Right lobe of liver (tissue), 6 donors: ENCODE measurements around the gene DCP2. TPM values are rescaled to one million over a fixed set of nuclear protein-coding genes. Genes with fewer than 3 reads are reported as not detected.

Experiments used
- ATAC-seq, 4 donors: fragments of 200-7000 bp; cut with Tn5 transposase; one replicate each; pipeline ENCODE4 v1.9.1; 2020; ENCODE audit warnings: mild to moderate bottlenecking in 4 of 4, moderate library complexity in 4 of 4
- DNase-seq, 3 donors: peaks; one replicate each; pipeline ENCODE4 v3.0.0-alpha.2; 2020
- H3K27ac ChIP-seq, 3 donors: fragments of 200-600 bp; one replicate each; pipeline ENCODE4 v1.8.0; 2022
- H3K27me3 ChIP-seq, 2 donors: fragments of 200-600 bp; one replicate each; pipeline ENCODE4 v1.8.0; 2022
- H3K36me3 ChIP-seq, 4 donors: fragments of 200-600 bp; sonication (generic) in 1 of 4; one replicate each; pipeline versions ENCODE4 v1.5.1 to v1.8.0; 2017 to 2022; ENCODE audit warnings: control low read depth in 1 of 4
- H3K4me1 ChIP-seq, 4 donors: fragments of 200-600 bp; sonication (generic) in 1 of 4; one replicate each; pipeline versions ENCODE4 v1.5.1 to v1.8.0; 2017 to 2022; ENCODE audit warnings: control low read depth in 1 of 4
- H3K4me3 ChIP-seq, 3 donors: fragments of 200-600 bp; one replicate each; pipeline ENCODE4 v1.8.0; 2022
- H3K9me3 ChIP-seq, 4 donors: fragments of 200-600 bp; sonication (generic) in 1 of 4; one replicate each; pipeline versions ENCODE4 v1.5.1 to v1.8.0; 2017 to 2022; ENCODE audit warnings: control low read depth in 1 of 4
- CTCF ChIP-seq, 4 donors: fragments of 200-600 bp in 3 of 4; fragments of 450-650 bp in 1 of 4; IDR thresholded peaks; one replicate each; pipeline versions ENCODE4 v1.5.1 to v1.8.0; 2016 to 2022; ENCODE audit warnings: antibody characterized with exemption in 4 of 4, mild to moderate bottlenecking in 2 of 4
- POLR2A ChIP-seq: fragments of 450-650 bp; IDR thresholded peaks from one replicate; pipeline ENCODE4 v1.6.1; 2017; ENCODE audit warnings: antibody characterized with exemption, mild to moderate bottlenecking
- WGBS: methylation state at CpG from one replicate; pipeline ENCODE4 v1.1.6; 2018; ENCODE audit warnings: low coverage, low lambda C conversion rate; ENCODE audit not compliant: insufficient coverage; ENCODE audit errors: missing lambda C conversion rate; 5-methylcytosine and 5-hydroxymethylcytosine counted together
- intact Hi-C, 2 donors: fragments of 100-400 bp; cut with DNase I; formaldehyde crosslinking; loops; one replicate each; pipeline versions ENCODE4 v1.11.2 to v1.14.1; 2022
- total RNA-seq, 6 experiments: library from RNA; depleted of rRNA in 2 of 6; stranded (reverse); fragments of >200 nt in 2 of 6; fragmentation: NEBNext Ultra II Directional in 3 of 6; extraction: Animal tissue kit (Norgen Biotek cat#: 25700) in 3 of 6; gene quantifications; one replicate each; pipeline versions ENCODE4 v1.1.0 to v1.2.4, GENCODE V29; 2016 to 2023
- donor health status: DM: no; HTN: yes; CAD: no.
- donor health status: DM: no; HTN: no; CAD: no.
- donor health status: DM: no; HTN: no; CAD: no.
- donor health status: DM: no; HTN: yes; CAD: no.
- donor health status: DM: no; HTN: yes; CAD: no.

DCP2 gene
- total RNA-seq, 6 experiments from 2014 or later, result 12.0 to 20.8 (median 14.6) TPM

GRCh38 chr5:113064806-113065205 is 88.2 kb downstream of the DCP2 start:
- no peak for TF ChIP-seq POLR2A
- WGBS, result 75% methylated on average over 1 of the region's 1 CpG
- intact Hi-C loops, result no loop called here
- no peak for ATAC-seq
- Histone ChIP-seq H3K36me3 (peaks cover 0 to 75% (median 7%) of the 10 kb centered on the region in 4 donors), H3K9me3 (no peaks in the 10 kb centered on the region), H3K27ac (no peak overlapping the region), H3K4me3 (no peak overlapping the region), H3K27me3 (no peaks in the 10 kb centered on the region), H3K4me1 (peaks cover 0 to 6% (median 0%) of the 10 kb centered on the region in 4 donors)
- DNase-seq, result no peak

- no CpG with 5 or more reads among the region's 2 CpGs for WGBS
- Histone ChIP-seq H3K27ac (no peak overlapping the region), H3K4me1 (peaks cover 0 to 6% (median 0%) of the 10 kb centered on the region in 4 donors), H3K27me3 (no peaks in the 10 kb centered on the region), H3K4me3 (no peak overlapping the region), H3K36me3 (peaks cover 0 to 75% (median 8%) of the 10 kb centered on the region in 4 donors), H3K9me3 (no peaks in the 10 kb centered on the region)
- no peak for TF ChIP-seq CTCF (IDR thresholded peaks at IDR 0.05)
- no peak for TF ChIP-seq POLR2A
- DNase-seq, result no peak
- no peak for ATAC-seq
- intact Hi-C loops, result no loop called here
Measured at GRCh38 chr5:113065626-113066025, 89.0 kb downstream of the DCP2 start.

- 90% methylated on average over 7 of the region's 19 CpGs for WGBS
- ATAC-seq (no peak), DNase-seq (no peak)
- Histone ChIP-seq H3K9me3 (no peaks in the 10 kb centered on the region), H3K4me1 (peaks cover 0 to 6% (median 0%) of the 10 kb centered on the region in 4 donors), H3K36me3 (peaks cover 0 to 74% (median 7%) of the 10 kb centered on the region in 4 donors), H3K27me3 (no peaks in the 10 kb centered on the region), H3K27ac (no peak overlapping the region), H3K4me3 (no peak overlapping the region)
- TF ChIP-seq CTCF (IDR thresholded peaks at IDR 0.05) (no peak), POLR2A (no peak)
- intact Hi-C loops, result no loop called here
Measured at GRCh38 chr5:113067635-113068344, 91.2 kb downstream of the DCP2 start.

- DNase-seq (no peak), ATAC-seq (no peak)
- peaks cover 0 to 69% (median 7%) of the 10 kb centered on the region in 4 donors for H3K36me3 ChIP-seq
- H3K4me1 ChIP-seq, result no peaks in the 10 kb centered on the region
- H3K9me3 ChIP-seq, result no peaks in the 10 kb centered on the region
- H3K27me3 ChIP-seq, result no peaks in the 10 kb centered on the region
- TF ChIP-seq POLR2A (no peak), CTCF (IDR thresholded peaks at IDR 0.05) (no peak)
- WGBS, result no CpG with 5 or more reads among the region's 2 CpGs
- H3K27ac ChIP-seq, result no peak overlapping the region
- intact Hi-C loops, result no loop called here
- no peak overlapping the region for H3K4me3 ChIP-seq
Measured at GRCh38 chr5:113068559-113068958, 92.0 kb downstream of the DCP2 start.

Other genes with a start within 250 kb of the DCP2 start
- gene APC, start 238.9 kb upstream of the DCP2 start, total RNA-seq, result 10 to 100 TPM; 12.4 to 34.5 (median 16.9) TPM
- 10 to 100 TPM; 17.0 to 63.4 (median 23.3) TPM for gene SRP19, start 115.5 kb upstream of the DCP2 start, total RNA-seq
- gene REEP5, start 54.6 kb upstream of the DCP2 start, total RNA-seq, result 10 to 100 TPM; 52.2 to 75.6 (median 64.0) TPM